NCI-H774 (cell line): ENCODE results near the gene PNPLA1.

Experiments
- DNase-seq: peaks from one replicate; lab custom pipeline; 2025; lab: John Stamatoyannopoulos, UW

PNPLA1 gene

GRCh38 chr6:36246506-36247268, 23.2 kb upstream of the PNPLA1 start:
- DNase-seq = no peak

GRCh38 chr6:36247693-36248092, 22.2 kb upstream of the PNPLA1 start:
- DNase-seq = no peak

GRCh38 chr6:36248980-36249379, 20.9 kb upstream of the PNPLA1 start:
- no peak for DNase-seq

- DNase-seq = no peak
Observed at GRCh38 chr6:36249536-36249935, 20.3 kb upstream of the PNPLA1 start.

DNA sequence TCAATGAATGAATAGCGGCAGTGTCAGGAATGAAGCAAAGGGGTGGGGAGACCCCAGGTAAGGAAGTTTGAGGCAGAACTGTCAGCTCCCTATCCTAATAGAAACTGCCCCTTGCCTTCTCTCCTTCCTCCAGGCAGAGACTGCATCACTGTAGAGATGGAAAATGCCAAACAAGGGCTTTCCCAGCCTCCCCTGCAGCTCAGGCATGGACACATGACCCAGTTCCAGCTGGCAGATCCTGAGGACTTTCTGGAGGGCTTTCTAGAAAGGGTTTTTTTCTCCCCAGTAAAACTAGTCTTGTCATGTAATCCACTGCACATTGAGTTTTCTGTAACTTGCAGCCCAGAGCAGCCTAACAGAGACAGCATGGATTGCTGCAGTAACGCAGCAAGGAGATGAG, 17.9 kb upstream of the PNPLA1 start:
- DNase-seq = no peak

DNA sequence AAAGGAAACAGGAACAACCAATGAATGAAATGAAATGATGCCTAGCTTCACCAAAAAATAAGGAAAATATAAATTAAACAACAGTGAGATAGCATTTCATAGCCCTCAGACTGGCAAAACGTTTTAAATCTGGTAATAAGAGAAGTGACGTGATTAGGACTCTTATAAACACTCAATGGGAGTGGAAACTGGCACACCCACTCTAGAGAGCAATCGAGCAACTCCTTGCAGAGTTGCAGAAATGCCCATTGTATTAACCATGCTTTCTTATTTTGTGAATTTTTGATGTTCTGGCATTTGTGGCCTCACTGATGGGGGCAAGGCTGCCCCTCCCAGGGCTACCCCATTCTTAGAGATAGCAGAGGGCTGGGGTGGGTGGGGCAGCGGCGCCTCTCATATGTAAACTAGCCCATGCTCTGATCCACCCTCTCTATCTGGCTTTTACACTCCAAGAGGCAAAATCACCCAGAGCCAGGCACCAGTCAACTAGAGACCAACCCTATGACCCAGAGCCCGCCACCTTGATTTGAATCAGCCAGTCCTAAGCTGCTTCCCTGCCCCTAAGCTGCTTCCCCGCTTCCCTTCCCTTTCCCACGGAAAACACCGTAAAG, 6.4 kb upstream of the PNPLA1 start:
- DNase-seq = no peak

DNA sequence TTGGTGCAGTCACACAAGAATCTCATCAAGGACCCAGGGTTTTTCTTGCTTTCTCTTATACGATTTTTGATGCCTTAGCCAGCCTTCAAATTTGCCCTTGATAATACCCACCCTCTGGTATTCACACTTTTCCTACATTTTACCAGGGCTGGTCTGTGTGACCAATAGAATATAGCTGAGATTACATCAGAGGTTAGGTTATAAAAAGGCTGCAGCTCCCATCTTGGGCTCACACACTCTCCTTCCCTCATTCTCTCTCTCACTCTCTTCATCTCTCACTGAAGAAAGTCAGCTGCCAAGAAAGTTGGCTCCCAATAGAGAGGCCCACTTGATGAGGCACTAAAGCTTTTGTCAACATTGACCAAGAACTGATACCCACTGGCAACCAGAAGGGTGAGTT, 4.1 kb upstream of the PNPLA1 start:
- no peak for DNase-seq

DNA sequence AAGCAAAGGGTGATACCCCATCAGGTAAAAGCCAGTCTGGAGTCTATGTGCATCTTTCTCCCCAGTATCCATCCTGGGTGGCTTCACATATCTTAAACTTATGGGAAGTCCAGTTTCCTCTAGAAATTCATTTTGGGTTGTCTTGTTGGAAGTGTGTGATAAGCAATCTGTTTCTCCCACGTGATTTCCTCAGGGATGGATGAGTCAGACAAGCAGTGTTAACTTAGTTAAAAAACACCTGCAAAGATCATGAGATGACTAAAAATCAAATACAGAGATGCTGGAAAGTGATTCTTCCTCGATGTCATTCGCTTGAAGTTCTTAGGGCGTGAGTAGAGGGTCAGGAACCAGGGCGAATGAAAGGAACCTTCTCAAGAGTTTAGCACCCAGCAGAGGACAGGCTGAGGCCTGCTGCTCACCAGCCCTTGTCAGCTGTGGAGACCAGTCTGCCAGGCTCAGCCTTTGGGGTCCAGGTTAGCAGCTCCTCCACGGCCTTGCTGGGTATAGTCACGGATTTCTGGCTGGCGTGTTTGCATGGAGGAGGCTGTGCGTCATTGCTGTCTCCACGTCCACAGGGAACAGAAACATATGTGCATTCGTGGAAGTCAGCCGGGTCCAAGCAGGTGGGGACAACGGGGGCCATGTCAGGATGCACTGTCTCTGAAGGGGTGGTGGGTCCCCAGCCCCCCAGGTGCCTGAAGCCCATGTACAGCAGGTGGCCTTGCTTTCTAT, 2.8 kb upstream of the PNPLA1 start:
- DNase-seq = no peak

GRCh38 chr6:36267731-36268477, 2.0 kb upstream of the PNPLA1 start:
- DNase-seq = no peak

DNA sequence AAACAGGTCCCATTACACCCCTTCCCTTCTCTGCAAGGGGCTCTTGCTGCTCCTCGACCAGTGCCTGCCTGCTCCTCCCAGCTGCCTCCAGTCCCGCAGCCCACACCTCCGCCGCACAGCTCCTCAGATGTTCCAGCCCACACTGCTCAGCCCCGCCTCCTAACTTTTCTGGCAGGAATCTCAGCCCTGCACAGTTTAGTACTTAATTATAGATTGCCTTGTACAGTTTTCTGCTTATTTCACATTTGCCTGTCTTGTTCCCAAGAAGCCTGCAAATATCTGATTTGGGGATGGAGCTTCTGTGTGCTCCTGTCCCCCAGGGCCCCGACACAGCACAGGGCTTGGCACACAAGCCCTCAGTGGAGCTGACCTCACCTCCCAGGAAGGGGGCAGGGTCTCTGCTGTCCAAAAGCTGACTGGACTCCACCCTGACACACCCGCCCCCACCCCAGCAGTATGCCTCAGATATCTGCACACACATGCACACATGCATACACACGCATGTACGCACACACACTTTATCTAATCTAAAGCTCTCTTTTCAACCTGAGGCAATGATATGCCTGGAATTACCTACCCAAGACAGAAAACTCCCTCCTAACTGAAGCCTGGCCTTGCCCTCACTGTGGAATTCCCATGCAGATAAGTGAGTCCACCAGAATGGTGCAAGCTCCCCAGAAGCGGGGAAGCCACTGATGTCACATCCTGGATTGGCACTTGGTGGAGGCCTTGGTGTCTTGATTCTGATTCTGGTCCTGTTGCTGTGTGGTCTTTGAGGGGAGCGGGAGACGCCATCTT, 1.2 kb upstream of the PNPLA1 start:
- DNase-seq = no peak

GRCh38 chr6:36272234-36272633, 2.4 kb downstream of the PNPLA1 start:
- DNase-seq = no peak

- no peak for DNase-seq
Observed at GRCh38 chr6:36273067-36273466, 3.2 kb downstream of the PNPLA1 start.

DNA sequence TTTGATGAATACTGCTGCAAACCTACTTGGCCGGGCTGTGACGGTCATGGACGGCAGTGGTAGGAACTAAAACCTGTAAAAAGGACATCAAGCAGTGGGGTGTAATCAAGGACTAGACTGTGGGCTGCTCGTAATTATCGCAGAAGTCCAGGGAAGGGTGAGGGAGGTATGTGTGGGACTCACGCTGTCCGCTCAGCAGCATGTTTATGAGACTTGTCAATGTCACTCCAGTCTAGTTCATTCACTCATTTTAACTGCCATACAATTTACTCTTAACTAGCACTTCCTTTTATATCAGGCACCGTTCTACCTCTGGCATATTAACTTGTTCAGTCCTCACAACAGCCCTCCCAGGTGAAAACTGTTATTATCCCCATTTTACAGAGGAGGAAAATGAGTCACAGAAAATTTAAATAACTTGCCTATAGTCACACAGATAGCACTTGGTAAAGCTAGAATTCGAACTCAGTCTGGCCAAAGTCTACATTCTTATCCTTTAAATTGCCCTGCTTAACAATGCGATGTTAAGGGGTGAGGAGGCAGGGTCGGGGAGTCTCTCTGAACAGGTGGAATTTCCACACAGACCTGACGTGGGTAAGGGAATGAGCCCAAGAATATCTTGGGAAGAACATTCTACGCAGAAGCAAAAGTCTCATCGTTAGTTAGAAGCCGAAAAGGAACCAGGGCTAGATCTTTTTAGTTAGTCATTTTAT, 4.1 kb downstream of the PNPLA1 start:
- DNase-seq = no peak

DNA sequence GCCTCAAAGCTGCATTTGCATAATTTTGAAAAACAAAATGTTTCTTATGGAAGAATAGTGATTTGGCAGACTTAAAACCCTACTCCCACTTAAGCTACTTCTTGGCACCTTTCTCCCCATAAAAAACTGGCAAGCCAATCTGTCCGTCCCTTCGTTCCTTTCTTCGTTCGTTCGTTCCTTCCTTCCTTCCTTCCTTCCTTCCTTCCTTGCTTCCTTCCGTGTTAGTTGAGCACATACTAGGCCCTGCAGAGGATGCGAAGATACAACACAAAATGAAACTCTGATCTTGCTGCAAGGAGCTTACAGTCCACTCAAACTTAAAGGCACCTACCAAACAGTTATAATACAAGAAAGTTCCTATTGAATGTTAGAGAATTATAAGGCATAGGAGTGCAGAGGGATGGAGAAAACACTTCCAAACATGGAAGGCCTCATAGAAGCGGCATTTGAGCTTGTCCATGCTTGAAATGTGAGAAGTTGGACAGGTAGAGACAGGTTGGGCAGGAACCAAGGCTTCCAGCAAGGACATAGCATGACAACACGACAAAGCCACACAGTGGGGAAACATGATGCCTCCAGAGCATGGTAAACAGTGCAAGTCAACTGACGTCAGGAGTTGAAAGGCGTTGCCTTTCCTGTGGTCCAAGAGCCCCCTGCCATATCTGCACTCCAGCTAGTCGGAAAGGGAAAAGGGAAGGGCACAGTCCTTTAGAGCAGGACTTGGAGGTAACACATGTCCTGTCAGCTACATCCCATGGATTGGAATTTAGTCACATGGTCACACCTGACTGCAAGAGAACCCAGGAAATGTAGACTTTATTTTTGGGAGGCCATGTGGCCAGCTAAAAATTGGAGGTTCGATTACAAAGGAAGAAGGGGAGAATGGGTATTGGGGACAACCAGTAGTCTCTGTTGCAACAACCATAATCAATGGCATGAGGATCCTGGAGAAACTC, 7.0 kb downstream of the PNPLA1 start:
- no peak for DNase-seq

DNA sequence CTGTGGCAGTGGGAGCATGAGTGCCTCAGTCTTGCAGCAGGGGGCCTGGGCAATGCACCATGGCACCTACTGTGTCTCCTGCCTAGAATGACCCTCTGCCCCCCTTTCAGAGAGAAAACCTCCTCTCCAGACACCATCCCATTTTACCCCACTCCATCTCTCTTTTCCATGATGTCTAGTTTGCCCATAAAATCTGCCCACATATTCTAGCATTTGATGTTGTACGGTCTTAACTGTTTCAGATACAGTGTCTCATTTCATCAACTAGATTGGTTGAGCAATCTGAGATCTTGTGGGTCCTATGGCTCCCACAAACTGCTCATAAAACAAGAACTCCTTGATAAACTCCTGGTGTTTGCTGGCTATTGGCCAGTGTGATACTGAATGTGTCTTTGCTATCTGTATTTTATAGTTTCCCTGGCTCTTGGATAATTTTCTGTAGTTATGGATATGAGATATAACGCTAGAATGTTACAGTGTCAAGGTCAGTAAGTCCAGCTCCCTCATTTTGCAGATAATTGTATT, 8.1 kb downstream of the PNPLA1 start:
- DNase-seq = no peak

GRCh38 chr6:36280467-36280866, 10.6 kb downstream of the PNPLA1 start:
- DNase-seq = no peak

DNA sequence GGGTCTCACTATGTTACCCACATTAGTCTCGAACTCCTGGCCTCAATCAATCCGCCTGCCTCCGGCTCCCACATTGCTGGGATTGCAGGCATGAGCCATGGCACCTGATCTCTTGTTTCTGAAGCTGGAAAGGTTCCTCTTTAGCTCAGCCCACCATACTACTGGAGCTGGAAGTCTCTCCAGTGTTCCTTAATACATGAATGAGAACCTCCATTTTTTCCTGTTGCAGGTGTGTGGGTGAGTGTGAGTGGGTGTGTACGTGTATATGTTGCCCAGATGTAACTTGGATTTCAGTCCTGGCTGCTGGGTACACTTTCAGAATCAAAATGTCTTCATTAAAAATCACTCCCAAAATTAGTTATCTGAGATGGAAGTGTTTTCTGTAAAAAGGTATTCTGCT, 11.1 kb downstream of the PNPLA1 start:
- DNase-seq = no peak

- no peak for DNase-seq
Observed at GRCh38 chr6:36283608-36284007, 13.7 kb downstream of the PNPLA1 start.

DNA sequence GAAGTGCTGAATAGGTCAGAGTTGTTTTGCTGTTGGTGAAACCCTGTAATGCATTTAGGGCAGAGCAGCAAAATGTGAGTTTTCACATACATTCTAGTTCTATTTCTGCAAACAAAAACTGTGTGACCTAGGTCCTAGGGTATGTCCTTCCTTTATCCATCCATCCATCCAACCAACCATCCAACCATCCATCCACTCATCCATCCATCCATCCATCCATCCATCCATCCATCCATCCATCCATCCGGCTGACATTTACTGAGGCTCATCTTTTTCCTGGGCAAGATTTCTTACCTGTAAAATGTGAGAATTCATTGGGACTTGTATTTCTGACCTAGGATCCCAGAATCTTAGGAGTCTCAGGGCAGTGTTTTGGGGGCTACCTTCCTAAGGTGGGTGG, 14.5 kb downstream of the PNPLA1 start:
- DNase-seq = no peak
